ENCODE measurements around the gene LRP1B. TPM values are rescaled to one million over a fixed set of nuclear protein-coding genes. Genes with fewer than 3 reads are reported as not detected.
A peak's percentile ranks its signal among the peaks of the same experiment; 100 is the strongest.

Gene LRP1B
- total RNA-seq, 1 donor from 2014 or later, result not detected

DNA sequence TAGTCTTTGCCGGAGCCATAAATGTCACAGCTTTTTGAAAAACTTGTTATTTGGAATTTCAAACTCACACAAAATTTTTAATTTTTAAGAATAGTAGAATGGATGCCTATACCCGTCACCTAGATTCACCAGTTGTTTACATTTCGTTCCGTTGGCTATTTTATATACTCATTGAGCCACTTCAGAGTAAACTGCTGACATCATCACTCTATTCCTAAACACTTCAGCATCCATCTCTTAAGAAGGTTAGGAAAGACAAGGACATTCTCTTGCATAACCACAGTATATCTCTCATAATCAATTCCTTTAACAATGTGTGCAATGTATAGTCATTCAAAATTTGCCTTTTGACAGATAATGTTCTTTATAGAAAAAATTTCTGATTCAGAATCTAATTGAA, 1065.8 kb downstream of the LRP1B start:
- ATAC-seq, result no peak
- intact Hi-C loops (cut with DNase I), result no loop called here

DNA sequence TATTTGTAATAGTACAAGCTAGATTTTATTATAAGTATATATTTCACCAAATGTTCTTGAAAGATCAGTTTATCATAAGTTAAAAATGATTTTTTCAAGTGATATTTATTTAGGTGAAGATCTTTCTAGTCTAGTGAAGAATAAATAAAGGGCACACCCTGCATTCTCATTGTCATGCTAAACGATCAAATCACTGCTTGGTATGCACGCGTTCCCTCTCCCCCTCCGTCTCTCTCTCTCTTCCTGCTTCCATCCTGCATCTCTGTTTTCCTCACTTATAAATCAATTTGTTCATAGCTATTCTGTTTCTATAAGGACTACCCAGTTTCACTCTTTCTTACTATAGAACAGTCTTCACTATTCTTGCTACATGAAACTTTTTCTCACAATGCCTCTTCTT, 1067.4 kb downstream of the LRP1B start:
- DNase-seq (ENCODE audit: missing footprints) (no peak), ATAC-seq (no peak)
- intact Hi-C loops (cut with DNase I), result no loop called here

More for the DNA sequence above, 1065.8 kb downstream of the LRP1B start:
- DNase-seq (ENCODE audit: missing footprints), result no peak

DNA sequence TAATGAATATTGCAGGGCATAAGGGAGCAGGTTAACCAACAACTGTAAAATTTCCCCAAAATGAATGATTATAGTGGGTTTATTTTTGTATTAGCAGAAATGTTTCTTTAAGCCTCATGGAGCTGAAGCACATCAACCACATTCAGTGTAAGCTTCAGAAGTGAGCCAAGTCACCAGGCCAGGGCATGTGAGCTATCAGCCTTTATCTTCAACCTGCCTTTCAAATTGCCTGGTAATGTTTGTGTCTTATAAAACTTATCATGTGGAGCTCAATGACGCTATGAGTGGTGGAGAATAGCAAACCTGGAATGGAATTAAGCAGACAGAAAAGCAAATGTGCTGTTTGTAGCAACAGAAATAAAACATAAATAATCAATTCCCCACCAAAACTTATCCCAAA, 1068.4 kb downstream of the LRP1B start:
- peak; percentile 54 for DNase-seq (ENCODE audit: missing footprints)
- ATAC-seq, result peak; percentile 80
- intact Hi-C loops (cut with DNase I), result no loop called here

DNA sequence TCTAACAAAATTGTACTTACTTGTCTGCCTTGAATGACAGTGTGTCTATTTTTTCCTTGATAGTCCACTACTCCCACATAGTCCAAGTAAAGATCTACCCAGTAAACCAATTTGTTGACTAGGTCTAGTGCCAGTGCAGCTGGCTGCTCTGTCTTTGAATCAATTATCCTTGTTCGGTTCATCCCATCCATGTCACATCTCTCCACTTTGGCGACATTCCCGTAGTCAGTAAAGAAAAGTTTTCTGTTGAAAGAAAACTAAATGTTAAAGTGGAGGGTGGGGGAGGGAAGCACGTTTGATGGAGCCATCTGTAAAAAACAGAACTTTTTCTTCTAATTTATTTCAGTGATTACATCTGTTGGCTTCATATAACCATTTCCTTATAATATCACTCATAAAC, 1068.8 kb downstream of the LRP1B start:
- ATAC-seq, result no peak
- intact Hi-C loops (cut with DNase I), result no loop called here
- no peak for DNase-seq (ENCODE audit: missing footprints)

DNA sequence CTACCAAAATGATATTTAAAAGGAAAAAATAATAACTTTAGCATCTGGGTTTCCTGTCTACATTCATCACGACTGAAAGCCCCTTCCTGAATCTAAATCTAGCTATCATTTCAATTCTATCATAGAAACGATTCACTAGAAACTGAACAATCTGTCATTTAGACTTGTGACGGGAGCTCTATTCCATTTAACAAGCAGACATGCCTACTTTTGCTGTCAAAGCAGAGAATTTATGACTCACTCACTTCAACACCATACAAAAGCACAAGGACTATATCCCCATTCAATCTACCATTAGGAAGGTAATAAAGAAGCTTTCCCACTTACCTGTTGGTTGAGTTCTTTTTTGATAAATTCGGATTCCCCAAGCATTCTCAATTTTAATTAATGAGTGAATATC, 1072.3 kb downstream of the LRP1B start:
- no peak for ATAC-seq
- intact Hi-C loops (cut with DNase I), result no loop called here

DNA sequence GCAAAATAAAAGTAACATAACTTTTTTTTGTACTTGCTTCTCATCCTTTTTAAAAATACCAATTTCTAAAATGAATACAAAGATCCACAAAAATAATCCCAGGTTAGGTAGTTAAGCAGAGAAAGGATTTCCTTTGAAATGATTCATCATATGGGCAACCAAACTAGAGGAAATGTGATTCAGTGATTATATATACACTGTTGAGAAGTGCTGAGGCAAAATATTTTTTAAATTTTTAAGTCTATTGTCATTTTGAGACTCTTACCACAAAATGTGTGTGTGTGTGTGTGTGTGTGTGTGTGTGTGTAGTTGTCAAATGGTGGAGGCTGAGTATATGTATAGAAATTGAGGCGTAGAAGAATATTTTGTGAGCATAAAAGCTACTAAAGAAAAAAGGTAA, 1075.3 kb downstream of the LRP1B start:
- ATAC-seq (no peak), DNase-seq (ENCODE audit: missing footprints) (no peak)
- intact Hi-C loops (cut with DNase I), result no loop called here

More for the DNA sequence above, 1072.3 kb downstream of the LRP1B start:
- no peak for DNase-seq (ENCODE audit: missing footprints)

DNA sequence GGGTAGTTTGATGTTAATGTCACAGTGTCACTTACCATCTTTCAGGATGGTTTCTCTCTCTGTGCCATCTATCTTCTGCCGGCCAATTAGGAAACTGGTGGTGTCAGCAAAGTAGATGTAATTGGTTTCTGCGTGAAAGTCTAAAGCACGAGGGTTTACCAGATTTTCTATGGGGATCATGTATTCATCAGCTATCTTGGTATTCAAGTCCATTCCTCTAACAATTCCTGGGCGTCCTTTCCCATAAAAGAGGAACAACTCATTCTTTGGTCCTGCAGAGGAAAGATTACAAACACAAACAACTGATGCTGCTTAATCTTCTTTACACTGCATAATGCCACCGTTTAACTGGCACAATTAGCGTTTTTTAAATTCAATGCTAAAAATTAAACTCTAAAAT, 1081.9 kb downstream of the LRP1B start:
- no peak for ATAC-seq
- no peak for DNase-seq (ENCODE audit: missing footprints)

DNA sequence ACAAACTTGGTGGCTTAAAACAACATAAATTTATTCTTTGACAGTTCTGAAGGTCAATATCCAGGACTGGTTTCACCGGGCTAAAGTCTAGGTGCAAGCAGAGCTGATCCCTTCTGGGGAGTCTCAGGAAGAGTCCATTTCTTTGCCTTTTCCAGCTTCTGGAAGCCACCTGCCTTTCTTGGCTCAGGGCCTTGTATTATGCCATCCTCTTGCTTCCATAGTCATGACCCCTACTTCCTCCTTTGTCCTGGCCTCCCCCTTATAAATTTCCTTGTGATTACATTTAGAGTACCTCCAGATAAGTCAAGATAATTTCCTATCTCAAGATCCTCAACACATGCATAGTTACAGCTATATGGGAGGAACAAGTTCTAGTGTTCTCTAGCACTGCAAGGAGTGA, 1089.5 kb downstream of the LRP1B start:
- DNase-seq (ENCODE audit: missing footprints) (no peak), ATAC-seq (no peak)
- intact Hi-C loops (cut with DNase I), result no loop called here

More for the DNA sequence above, 1081.9 kb downstream of the LRP1B start:
- intact Hi-C loops (cut with DNase I), result no loop called here

DNA sequence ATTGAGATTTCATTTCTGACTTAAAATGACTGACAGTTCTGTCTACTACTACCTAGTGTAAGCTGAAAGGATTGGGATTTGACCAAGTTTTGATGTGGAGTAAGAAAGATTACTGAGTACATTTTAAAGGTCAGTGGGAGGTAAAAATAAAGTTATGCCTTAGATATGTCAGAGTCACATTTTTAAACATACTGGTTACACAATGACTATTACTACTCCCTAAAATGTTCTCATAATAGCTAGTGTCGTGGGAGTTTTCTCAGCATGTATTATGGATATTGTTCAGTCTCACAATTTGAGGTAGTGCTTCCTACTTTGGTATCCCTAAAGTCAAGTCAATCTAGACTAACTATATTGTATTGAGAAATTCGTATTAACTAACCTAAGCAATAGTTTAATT, 1092.5 kb downstream of the LRP1B start:
- intact Hi-C loops (cut with DNase I), result no loop called here
- DNase-seq (ENCODE audit: missing footprints) (no peak), ATAC-seq (no peak)

DNA sequence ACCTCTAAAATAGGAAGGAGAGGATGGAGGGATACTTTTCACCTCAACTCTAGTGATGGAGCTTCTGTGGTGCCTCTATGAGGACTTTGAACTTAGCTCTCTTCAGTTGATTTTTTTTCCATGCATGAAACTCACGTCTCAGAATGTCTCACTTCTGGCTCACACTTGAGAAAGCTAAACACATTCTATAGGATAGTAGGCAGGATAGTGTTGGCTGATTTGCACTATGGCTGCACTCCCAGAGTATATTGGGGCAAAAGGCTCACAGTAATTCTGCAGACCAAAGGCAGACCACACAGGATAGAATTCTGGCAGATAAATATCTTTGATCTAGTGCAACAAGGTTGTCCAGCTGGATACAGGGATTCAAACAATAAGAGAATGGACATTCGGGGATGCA, 1093.5 kb downstream of the LRP1B start:
- intact Hi-C loops (cut with DNase I), result no loop called here
- ATAC-seq (no peak), DNase-seq (ENCODE audit: missing footprints) (no peak)

DNA sequence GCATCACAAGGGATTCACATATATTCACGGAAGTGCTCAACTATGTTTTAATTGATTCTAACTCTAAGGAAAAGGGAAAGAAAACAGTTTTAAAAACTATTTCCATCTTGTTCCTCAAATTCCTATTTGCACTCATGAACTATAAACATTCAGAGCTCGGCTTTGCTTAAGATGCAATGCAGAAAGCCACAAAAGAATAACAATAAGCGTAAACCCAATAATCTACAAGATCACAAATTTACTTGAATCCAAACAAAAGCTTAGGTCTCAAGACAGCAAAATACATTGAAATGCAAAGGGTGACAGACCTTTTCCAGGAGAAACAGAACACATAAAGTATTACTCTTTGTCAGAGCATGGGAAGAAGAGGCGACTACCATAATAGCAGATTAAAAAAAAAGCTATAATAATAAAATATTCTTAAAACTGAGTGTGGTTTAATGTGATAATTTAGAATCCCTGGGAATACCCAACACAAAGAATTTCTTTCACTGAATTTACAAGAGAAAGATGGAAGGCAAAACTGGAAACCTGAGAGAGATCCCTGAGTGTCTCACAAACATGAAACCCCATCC, 1094.9 kb downstream of the LRP1B start:
- intact Hi-C loops (cut with DNase I), result no loop called here
- DNase-seq (ENCODE audit: missing footprints) (no peak), ATAC-seq (no peak)

DNA sequence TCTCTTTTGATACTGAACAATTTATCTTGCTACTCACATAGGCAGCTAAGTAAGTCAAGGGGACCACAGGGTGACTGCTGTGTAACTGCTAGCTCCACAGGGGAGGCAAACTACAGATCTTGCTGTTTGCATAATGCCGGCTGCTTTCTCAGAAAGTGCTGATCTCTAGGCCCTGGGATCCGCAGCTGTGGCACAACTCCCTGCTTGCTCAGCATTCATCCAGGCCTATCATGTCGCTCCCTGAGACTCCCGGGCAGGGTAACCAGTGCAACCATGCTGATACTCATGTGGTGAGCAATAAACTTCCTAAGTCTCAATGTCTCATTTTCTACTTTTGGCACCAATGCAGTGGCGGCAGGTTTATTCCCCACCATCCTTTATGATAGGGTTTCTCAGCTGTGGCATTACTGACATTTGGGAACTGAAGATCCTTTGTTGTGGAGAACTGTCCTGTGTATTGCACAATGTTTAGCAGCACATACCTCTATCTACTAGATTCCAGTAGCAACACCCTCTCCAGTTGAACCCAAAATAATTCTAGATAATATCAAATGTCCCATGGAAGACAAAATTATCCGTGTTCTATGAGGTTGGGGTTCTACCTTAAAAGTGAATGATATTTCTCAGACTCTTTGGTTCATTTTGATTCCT, 1101.3 kb downstream of the LRP1B start:
- intact Hi-C loops (cut with DNase I), result no loop called here
- ATAC-seq, result no peak
- no peak for DNase-seq (ENCODE audit: missing footprints)

DNA sequence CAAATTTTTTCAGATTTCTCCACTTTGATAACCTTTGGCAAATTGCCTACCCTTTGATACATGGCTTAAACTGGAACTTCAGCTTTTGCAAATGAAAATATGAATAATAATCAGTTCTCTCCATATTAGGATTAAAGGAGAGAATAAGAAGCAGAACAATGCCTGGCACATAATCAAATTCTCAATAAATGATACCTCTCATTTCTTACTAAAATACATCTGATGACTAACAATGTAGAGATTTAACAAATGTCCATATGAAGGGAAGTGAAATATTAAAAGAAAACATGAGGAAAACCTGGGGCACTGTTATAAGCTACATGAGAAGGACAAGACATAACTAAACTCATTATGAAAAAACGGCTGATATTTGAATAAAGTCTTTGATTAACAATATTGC, 1103.6 kb downstream of the LRP1B start:
- intact Hi-C loops (cut with DNase I), result no loop called here
- DNase-seq (ENCODE audit: missing footprints), result no peak
- ATAC-seq, result no peak

DNA sequence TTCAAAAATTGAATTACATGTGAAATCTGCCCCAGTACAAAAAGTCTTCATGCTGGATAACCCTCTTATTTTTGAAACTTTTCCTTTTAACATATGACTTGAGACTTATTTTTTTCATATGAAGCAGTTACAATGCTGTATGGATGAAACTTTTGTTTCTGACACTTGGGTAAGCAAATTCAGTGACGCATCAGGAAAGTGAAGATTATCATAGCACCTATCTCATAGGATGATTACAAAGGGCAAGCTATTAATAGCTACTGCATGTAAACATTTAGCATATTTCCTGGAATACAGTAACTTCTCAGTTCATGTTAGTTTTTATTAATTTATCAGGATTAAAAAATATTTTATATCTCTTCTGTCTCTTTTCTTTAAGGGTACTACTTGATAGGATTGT, 1109.2 kb downstream of the LRP1B start:
- DNase-seq (ENCODE audit: missing footprints) (no peak), ATAC-seq (no peak)
- intact Hi-C loops (cut with DNase I), result no loop called here

DNA sequence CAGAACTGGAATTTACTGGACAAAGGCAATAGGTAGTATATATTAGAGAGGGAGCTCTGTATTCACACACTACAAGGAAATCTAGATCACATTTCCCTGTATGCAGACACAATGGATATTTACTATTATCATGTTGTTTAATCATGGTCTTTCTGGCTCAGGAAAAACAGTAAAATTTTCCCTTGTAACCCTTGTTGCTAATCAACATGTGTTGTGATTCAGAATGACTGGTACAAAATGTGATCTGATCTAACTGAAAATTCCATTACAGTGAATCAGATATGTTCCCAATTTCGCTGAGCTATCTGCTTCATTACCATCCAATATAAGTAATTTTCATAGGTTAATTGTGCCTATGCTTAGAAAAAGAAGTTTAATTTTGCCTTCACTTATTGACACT, 1109.7 kb downstream of the LRP1B start:
- no peak for ATAC-seq
- no peak for DNase-seq (ENCODE audit: missing footprints)
- intact Hi-C loops (cut with DNase I), result no loop called here

DNA sequence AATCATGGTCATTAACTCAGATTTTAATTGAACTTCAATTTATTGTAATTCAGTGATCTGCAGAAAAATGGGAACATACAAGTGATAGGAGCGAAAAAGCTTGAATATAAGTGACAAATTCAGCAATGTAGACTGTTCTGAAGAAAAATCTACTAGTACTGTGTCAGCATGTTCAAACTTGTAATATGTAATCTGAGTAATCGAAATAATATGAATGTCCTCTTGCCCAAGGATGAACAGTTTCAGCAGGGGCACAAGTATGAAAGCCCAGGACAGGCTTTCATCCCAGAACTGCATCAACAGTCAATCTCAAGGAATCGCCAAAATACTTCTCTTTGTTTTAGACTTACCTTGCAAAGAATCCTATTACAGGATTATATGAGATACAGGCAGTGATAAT, 1110.5 kb downstream of the LRP1B start:
- ATAC-seq (no peak), DNase-seq (ENCODE audit: missing footprints) (no peak)
- intact Hi-C loops (cut with DNase I), result no loop called here

DNA sequence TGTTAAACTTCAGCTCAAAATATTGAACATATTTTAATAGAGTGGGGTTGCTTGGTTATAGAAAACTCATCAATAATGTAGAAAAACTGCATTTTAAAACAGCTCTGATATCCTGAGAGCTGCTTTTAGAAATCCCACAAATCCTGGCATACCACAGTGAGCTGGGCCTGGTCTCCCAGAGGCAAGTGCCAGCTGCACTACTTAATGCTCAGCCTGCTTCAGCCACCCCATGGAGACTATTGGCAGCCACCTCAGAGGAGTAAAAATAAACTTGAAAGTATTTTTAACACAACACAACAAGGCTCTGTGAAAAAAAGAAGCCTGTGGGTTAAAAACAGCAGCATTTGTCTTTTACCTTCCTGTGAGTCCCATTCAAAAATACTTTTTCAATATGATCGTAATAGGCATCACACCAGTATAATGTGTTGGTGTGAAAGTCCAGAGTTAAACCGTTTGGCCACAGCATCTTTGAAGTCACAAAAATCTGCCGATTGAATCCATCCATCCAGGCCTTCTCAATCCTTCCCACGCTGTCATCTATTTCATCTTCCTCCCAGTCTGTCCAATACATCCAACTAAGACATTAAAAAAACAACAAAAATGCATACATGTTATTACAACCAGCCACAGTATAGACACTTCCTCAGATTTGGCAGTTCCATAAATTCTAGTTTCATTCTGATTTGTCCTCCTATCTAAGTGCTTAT, 1115.3 kb downstream of the LRP1B start:
- intact Hi-C loops (cut with DNase I), result loop anchor here (5.0 kb wide), 1 partner anchor 192 kb away; no protein-coding TSS in a partner anchor
- DNase-seq (ENCODE audit: missing footprints), result peak; percentile 51
- ATAC-seq, result peak; percentile 95

DNA sequence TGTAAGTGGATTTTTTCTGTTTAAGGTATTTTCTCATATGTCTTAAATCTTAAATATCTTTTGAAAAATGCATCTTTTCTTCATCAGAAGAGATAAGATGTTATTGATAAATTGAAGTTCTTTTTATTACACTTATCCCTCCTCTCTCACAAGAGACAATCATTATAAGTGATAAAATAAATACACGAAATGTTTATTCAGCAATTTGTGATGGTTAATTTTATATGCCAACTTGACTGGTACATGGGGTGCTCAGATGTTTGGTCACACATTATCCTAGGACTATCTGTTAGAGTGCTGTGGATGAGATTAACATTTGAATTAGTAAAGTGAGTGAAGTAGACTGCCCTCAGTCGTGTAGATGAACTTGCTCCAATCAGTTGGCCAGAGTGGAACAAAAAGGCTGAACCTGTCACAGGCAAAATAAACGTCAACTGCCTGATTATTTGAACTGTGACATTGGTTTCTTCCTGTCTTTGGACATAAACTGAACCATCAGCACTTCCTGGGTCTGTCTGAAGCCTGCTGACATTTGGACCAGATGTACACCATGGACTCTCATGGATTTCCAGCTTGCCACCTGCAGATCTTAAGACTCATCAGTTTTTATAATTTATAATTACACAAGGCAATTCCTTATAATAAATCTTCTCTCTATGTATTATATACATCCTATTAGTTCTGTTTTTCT, 1126.7 kb downstream of the LRP1B start:
- no peak for DNase-seq (ENCODE audit: missing footprints)
- ATAC-seq, result no peak

DNA sequence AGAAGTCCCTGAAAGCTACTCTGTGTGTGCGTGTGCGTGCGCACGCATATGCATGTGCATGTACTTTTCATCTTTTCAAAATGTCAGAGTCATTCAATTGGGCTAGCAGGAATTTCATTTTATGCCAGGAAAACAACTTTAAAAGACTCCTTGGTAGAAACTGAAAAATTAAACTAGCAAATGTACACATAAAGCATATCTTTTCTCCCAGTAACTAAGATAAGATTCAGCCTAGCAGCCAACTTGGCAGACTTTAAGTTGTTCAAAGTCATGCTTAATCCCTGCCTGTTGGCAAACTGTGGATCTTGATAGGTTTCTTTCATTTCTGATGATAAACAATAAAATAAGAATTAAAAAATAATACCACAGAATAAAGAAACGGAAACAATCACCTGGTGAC, 1129.1 kb downstream of the LRP1B start:
- no peak for ATAC-seq
- intact Hi-C loops (cut with DNase I), result no loop called here
- DNase-seq (ENCODE audit: missing footprints), result no peak

More for the DNA sequence above, 1126.7 kb downstream of the LRP1B start:
- intact Hi-C loops (cut with DNase I), result no loop called here

DNA sequence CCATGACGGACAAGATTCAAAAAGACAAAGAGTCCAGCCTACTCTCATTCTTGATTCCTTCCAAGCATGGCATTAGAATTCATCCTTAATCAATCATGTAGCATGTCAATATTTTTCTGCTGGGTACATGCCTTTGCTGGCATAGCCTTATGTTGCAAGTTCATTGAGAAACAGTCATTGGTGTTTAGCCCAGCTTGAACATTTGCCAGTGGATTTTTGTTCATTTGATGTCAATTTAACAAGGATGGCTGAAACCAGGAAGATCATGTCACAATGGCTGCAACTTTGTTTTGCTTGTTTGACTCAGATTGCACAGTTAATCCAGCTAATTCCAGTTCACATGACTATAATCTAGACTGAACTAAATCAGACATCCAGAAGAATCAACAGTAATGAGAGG, 1132.2 kb downstream of the LRP1B start:
- ATAC-seq, result no peak
- intact Hi-C loops (cut with DNase I), result no loop called here

More for the DNA sequence above, 1132.2 kb downstream of the LRP1B start:
- DNase-seq (ENCODE audit: missing footprints), result no peak
